Stimulated activated CD8-positive, alpha-beta memory T cell treated with anti-CD3 and anti-CD28 coated beads, Interleukin-4, amount 100 ng/mL, for 1 hour (primary cell): ENCODE data around the gene ZER1.
"Not testable (repeated sequence)": the region's sequence is repeated elsewhere in the genome, so short reads cannot be mapped to it uniquely, and the experiment has no call there.

Source experiments
- DNase-seq, 2 donors: peaks; one replicate each; pipeline ENCODE4 v3.0.0-alpha.2; 2020; ENCODE audit warnings: low read depth in 2 of 2, low spot score in 1 of 2

ZER1 gene

DNA sequence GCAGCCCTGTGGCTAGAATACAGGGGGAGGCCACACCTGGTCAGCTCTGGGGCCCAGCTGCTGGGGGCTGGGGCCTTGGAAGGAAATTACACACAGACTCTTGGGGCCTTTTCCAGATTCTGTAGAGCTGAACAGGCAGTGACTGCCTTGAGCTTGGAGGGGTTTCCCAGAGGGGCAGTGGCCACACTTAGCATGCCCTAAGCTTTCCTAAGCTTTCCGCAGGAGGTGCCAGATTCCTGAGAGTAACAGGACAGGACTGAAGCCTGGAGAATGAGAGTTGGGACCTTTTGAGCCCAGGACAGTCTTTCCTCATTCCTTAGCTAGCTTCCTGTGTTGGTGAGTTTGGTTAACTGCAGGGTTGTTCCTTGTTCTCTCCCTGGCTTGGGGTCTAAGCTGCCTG is 16.7 kb upstream of the ZER1 start:
- DNase-seq, result no peak

DNA sequence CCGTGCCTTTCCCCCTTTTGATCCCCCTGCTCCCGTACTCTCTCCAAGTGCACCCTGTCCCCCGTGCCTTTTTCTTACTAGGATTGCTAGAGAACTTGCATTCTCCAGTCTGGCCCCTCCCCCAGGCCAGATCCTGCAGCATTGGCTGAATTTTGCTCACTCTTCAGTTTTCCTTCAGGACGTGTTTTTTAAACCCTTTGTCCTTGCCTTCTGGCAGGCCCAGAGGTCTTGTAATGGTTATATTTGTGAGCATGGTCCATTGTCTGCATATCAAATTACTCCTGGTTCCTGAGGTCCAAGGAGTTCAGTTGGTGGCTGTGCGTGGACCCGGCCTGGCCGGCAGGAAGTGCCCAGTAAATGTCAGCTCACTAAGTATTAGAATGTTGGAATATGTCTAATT is 15.9 kb upstream of the ZER1 start:
- DNase-seq, result no peak

GRCh38 chr9:128786681-128787601 is 15.2 kb upstream of the ZER1 start, which contains the start of gene TBC1D13:
TSS of gene TBC1D13 (plus strand) at chr9:128787253. CDS start at chr9:128787354, 101 bp downstream.
- DNase-seq, result peak; percentile 77 to 84

GRCh38 chr9:128785427-128785826 is 13.7 kb upstream of the ZER1 start:
- DNase-seq, result no peak

DNA sequence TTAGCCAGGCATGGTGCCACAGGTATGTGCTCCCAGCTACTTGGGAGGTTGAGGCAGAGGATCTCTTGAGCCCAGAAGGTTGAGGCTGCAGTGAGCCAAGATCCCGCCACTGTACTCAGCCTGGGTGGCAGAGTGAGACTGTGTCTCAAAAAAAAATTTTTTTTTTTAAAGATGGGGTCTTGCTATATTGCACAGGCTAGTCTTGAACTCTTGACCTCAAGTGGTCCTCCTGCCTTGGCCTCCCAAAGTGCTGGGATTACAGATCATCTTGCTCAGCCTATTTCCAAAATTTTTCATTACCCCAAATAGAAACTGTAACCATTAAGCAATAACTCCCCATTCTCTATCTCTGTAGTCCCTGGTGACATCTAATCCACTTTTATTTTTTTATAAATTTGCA is 10.9 kb upstream of the ZER1 start:
- DNase-seq, result no peak

DNA sequence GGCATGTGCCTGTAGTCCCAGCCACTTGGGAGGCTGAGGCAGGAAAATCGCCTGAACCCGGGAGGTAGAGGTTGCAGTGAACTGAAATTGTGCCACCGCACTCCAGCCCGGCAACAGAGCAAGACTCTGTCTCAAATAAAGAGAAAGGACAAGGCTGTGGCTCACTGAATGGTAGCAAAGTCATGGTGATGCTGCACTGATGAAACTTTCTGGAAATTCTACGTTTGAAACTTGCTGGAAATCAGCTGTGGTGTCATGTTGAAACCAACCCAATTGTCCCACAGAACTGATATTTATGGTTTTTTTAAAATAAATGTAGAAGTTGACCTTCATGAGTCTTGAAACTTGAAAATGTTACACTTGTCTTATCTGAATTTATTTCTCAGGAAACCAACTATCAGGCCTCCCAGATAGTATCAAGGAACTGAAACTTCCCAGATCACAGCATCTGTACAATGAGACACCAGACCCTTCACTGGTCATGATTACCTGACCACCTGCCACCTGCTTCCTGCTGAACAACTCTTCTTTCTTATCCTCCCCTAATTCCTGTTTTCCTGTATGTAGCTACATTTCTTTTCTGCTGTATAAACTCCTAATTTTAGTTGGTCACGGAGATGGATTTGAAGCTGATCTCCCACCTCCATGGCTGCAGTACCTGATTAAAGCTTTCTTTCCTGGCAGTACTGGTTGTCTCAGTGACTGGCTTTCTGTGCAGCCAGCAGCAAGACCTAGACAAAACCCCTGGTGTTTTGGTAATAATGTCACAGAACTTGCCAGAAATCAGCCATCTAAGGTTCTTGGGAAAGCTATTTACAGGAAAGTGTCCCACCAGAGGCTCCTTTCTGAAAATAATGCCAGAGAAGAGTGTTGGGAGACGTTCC is 9.7 kb upstream of the ZER1 start:
- DNase-seq, result no peak

- DNase-seq, result not testable (repeated sequence)
These were observed 8.4 kb upstream of the ZER1 start for GRCh38 chr9:128780093-128780492.

DNA sequence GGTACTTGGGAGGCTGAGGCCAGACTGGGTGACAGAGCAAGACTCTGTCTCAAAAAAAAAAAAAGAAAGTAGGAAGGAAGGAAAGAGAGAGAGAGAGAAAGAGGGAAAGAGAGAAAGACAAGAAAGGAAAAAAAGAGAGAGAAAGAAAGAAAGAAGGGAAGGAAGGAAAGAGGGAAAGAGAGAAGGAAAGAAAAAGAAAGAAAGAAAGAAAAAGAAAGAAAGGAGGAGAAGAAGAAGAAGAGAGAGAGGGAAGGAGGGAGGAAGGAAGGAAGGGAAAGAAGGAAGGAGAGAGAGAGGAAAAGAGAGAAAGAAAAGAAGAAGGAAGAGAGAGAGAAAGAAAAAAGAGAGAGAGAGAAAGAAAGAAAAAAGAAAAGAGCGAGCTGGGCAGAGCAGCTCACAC is 3.1 kb upstream of the ZER1 start:
- no peak for DNase-seq

GRCh38 chr9:128773049-128773448 is 1.3 kb upstream of the ZER1 start:
- DNase-seq, result no peak

- no peak for DNase-seq
These were observed 519 bp downstream of the ZER1 start for GRCh38 chr9:128771094-128771721.

- no peak for DNase-seq
These were observed 1.3 kb downstream of the ZER1 start for GRCh38 chr9:128770286-128771030.

DNA sequence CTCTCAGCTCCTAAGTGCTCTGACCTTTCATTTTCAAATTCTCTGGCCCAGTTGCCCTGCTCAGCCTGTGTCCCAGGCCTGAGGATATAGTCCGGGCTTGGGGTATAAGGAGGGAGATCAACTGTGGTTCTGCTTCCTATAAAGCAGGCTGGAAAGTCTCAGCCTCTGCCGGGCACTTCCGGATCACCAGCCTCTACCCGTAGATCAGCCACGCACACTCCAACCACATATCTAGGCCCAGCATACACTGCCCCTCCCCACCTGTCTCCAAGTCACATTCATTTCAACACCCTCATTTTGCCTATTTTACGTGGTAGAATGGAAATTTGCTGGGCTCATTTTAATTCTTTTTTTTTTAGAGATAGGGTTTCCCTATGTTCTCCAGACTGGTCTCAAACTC is 3.1 kb downstream of the ZER1 start:
- no peak for DNase-seq

DNA sequence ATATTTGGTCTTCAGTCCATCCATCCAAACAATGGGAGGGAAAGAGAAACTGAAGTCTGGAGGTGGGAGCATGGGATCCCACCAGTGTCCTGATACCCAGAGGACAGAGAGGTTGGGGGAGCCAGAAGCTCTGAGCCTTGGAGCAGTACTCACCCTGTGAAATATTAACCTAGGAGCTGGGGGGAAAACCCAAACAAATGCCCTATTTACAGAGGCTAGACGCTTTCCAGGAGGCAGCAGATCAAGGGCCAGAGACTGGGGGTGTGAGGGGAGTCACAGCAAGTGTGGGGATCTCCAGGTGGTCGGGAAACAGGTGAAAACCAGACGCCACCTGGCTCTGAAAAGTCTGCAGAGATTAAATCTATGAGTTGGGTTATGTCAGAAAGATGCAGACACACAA is 6.2 kb downstream of the ZER1 start:
- DNase-seq, result no peak

DNA sequence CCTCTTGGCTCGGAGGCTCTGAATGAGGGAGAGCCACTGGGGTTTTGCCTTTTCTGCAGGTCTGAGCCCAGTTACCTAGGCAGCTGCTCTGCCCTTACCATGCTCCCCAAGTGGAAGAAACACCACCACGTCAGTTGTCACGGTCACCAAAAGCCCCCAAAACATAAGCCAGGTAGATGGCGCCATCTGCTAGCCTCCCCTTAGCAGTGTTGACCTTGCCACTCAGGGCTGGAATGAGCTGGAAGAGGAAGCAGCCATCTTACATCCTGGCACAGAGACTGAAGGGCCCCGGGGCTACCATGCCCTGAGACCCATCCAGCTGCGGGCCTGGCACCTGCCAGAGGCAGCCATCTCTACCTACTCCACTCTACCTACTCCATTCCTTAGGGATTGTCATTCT is 7.4 kb downstream of the ZER1 start:
- DNase-seq, result no peak

DNA sequence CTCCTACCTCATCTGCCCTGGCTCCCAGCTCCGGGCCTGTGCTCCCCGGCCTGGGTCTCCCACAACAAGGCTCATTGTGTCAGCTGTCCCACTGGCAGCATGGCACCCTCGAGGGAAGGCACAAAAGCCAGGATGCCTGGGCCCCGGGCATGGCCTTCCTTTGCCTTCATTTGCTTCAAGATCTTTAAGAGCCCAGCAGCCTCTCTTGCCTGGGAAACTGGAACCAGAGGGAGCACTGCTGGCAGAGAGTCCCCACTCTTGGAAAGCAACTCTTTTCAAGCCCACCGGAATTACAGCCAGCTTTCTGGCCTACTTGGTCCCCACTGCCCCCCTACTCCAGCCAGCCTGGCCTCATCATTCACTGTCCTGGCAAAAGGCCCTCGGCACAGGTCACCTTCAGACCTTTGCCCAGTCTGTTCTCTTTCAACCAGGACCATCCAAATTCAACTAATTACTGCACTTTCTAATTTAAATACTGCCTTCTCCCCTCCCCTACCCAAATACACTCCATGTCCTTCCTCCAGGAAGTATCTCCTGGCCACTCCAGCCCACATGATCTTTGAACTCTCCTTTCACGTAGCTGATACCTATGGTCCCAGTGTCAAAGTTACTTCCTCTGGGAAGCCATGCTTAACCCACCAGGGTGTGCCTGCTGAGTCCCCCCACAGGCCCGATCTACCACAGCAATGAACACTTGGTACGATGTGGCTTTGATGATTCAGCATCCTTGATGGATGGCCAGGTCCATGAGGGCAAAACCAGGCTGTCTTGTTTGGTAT is 8.9 kb downstream of the ZER1 start:
- DNase-seq, result no peak

GRCh38 chr9:128757602-128758001 is 14.1 kb downstream of the ZER1 start:
- DNase-seq, result no peak

GRCh38 chr9:128753627-128754026 is 18.1 kb downstream of the ZER1 start:
- no peak for DNase-seq

DNA sequence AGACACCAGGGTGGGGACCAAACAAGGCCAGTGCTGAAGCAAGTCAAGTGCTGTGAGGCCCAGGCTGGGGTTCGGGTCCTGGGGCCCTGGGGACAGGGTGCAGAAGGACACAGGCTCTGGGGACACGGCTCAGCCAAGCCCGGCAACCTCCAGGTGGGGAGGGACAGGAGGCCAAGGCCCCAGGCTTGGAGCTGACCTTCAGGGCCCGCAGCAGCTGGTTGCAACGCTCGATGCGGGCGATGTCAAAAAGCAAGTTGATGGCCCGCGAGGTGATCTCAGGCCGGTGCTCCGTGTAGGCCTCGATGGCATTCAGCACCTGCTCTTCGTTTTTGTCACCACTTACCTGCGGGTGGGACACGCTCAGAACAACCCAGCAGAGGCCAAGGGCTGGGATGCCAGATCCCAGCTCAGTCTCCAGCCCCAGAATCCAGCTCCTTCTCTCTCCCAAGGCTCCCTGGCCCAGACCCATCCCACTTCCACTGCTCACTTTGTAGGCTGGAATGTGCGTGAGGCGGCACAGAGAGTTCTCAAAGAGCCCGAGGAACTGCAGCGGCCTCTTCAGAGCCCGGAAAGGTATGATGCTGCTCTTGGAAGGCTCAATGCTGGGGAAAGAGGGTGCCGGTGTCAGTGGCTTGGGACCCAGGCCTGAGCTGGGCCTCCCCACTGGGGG is 20.7 kb downstream of the ZER1 start:
- DNase-seq, result no peak

- DNase-seq, result no peak
These were observed 24.5 kb downstream of the ZER1 start for GRCh38 chr9:128747241-128747640.

DNA sequence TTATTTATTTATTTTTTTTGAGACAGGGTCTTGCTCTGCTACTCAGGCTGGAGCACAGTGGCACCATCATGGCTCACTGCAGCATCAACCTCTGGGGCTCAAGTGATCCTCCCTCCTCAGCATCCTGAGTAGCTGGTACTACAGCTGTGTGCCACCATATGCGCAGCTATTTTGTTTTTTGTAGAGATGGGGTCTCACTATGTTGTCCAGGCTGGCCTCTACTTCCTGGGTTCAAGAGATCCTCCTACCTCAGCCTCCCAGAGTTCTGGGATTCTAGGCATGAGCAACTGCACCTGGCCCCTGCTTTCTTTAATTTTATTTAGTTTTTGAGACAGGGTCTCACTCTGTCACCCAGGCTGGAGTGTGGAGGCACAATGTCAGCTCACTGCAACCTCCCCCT is 28.3 kb downstream of the ZER1 start:
- no peak for DNase-seq
